Measurements from ENCODE around the gene SFTA2.

DNA sequence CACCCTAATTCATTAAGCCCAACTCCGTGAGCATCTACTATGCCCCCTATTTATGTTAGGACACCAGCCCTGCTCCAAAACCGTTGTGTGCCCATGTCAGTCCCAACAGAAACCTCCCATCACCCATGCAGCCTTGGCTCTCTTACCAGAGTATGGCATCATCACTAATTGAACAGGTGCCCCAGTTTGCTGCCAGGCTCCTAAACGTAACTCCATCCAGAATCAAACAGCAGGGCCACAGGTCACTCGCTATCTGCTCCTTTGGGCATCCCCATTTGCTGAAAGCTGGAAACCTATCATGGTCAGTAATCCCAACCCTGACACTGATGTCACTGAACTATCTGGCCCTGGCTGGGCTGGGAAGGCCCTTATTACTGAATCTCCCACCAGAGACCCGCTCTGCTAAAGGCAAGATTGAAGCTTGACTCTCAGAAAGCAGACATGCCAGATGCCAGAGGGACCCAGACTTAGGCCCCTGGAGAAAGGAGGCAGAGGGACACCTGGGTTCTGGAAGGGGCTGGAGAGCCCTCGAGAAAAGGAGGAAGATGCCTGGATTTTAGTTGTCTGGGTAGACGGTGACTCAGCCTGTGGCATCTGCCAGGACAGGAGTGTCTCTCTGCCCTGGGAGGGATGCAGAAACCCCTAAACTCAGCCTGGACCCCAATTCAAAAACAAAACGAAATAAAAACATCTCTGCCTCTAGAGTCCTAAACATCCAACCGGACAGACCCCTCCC lies 22.8 kb upstream of the SFTA2 start:
- TF ChIP-seq CTCF (IDR thresholded peaks at IDR 0.05; ENCODE audit: insufficient read depth, low read length) (no peak), GABPA (IDR thresholded peaks at IDR 0.05; ENCODE audit: low read depth) (no peak), POLR2AphosphoS5 (IDR thresholded peaks at IDR 0.05; ENCODE audit: low read depth) (no peak), SPI1 (IDR thresholded peaks at IDR 0.05; ENCODE audit: borderline replicate concordance, low read depth) (no peak), REST (IDR thresholded peaks at IDR 0.05; ENCODE audit: insufficient replicate concordance, low read depth) (no peak)
